ENCODE measurements around the gene FAM240B. TPM values are rescaled to one million over a fixed set of nuclear protein-coding genes. Genes with fewer than 3 reads are reported as not detected.

FAM240B gene
- polyA plus RNA-seq, 3 donors = not detected

- Mint-ChIP-seq H3K4me1 (no peaks in the 10 kb centered on the region), H3K27me3 (ENCODE audit: low read depth in 3 of 3) (peaks cover 0 to 4% (median 2%) of the 10 kb centered on the region in 3 donors), H3K4me3 (no peak overlapping the region), H3K27ac (no peak overlapping the region), H3K9me3 (peaks cover 6 to 23% (median 9%) of the 10 kb centered on the region in 7 donors), H3K36me3 (no peaks in the 10 kb centered on the region)
- DNase-seq = no peak
- no peaks in the 10 kb centered on the region for H3K79me2 ChIP-seq (ENCODE audit: insufficient read depth, low read length)
- no peaks in the 10 kb centered on the region for H4K20me1 ChIP-seq (ENCODE audit: insufficient read depth, low read length)
- H3K9ac ChIP-seq (ENCODE audit: insufficient read depth, low read length, poor library complexity, severe bottlenecking) = no peak overlapping the region
- no peaks in the 10 kb centered on the region for H3K27me3 ChIP-seq (ENCODE audit: control insufficient read depth in 2 of 2, insufficient read depth in 2 of 2, low read length in 2 of 2)
- H2AFZ ChIP-seq (ENCODE audit: insufficient read depth, low read depth, low read length, poor library complexity, severe bottlenecking) = no peak overlapping the region
- no peaks in the 10 kb centered on the region for H3K4me1 ChIP-seq (ENCODE audit: control insufficient read depth in 1 of 2, insufficient read depth in 2 of 2, low read length in 2 of 2)
- peaks cover 0 to 10% of the 10 kb centered on the region in 2 donors for H3K9me3 ChIP-seq (replicated peaks in 1 of 2; ENCODE audit: control insufficient read depth in 1 of 2, insufficient read depth in 1 of 2, low read length in 2 of 2)
- no peak overlapping the region for H3K4me2 ChIP-seq (replicated peaks; ENCODE audit: extremely low read depth, low read length, poor library complexity, severe bottlenecking)
- WGBS (ENCODE audit: insufficient coverage) = 100% methylated on average over 2 of the region's 4 CpGs
- no peak overlapping the region for H3K27ac ChIP-seq (ENCODE audit: low read depth in 1 of 2, low read length in 2 of 2)
- H3K36me3 ChIP-seq (replicated peaks in 1 of 2; ENCODE audit: control insufficient read depth in 1 of 2, insufficient read depth in 2 of 2, low read length in 2 of 2) = no peaks in the 10 kb centered on the region
- no peak overlapping the region for H3K4me3 ChIP-seq (replicated peaks in 1 of 3; ENCODE audit: low read depth in 2 of 3, low read length in 3 of 3)
- TF ChIP-seq CTCF (IDR thresholded peaks at IDR 0.05) = no peak
- intact Hi-C loops (cut with micrococcal nuclease) = no loop called here
These were observed 45.2 kb upstream of the FAM240B start for GRCh38 chr9:38765101-38765500.

- Mint-ChIP-seq H3K4me3 (no peak overlapping the region), H3K4me1 (no peaks in the 10 kb centered on the region), H3K36me3 (no peaks in the 10 kb centered on the region), H3K27me3 (ENCODE audit: low read depth in 3 of 3) (peaks cover 0 to 4% (median 2%) of the 10 kb centered on the region in 3 donors), H3K9me3 (peaks cover 4 to 19% (median 8%) of the 10 kb centered on the region in 7 donors), H3K27ac (no peak overlapping the region)
- intact Hi-C loops (cut with micrococcal nuclease) = no loop called here
- no peaks in the 10 kb centered on the region for H3K4me1 ChIP-seq (ENCODE audit: control insufficient read depth in 1 of 2, insufficient read depth in 2 of 2, low read length in 2 of 2)
- H3K4me2 ChIP-seq (replicated peaks; ENCODE audit: extremely low read depth, low read length, poor library complexity, severe bottlenecking) = no peak overlapping the region
- H2AFZ ChIP-seq (ENCODE audit: insufficient read depth, low read depth, low read length, poor library complexity, severe bottlenecking) = no peak overlapping the region
- H3K79me2 ChIP-seq (ENCODE audit: insufficient read depth, low read length) = no peaks in the 10 kb centered on the region
- H3K9me3 ChIP-seq (replicated peaks in 1 of 2; ENCODE audit: control insufficient read depth in 1 of 2, insufficient read depth in 1 of 2, low read length in 2 of 2) = peaks cover 0 to 10% of the 10 kb centered on the region in 2 donors
- no peak overlapping the region for H3K27ac ChIP-seq (ENCODE audit: low read depth in 1 of 2, low read length in 2 of 2)
- 84% methylated on average over 4 of the region's 8 CpGs for WGBS (ENCODE audit: insufficient coverage)
- TF ChIP-seq CTCF (IDR thresholded peaks at IDR 0.05) = no peak
- no peak for DNase-seq
- no peaks in the 10 kb centered on the region for H3K27me3 ChIP-seq (ENCODE audit: control insufficient read depth in 2 of 2, insufficient read depth in 2 of 2, low read length in 2 of 2)
- no peaks in the 10 kb centered on the region for H3K36me3 ChIP-seq (replicated peaks in 1 of 2; ENCODE audit: control insufficient read depth in 1 of 2, insufficient read depth in 2 of 2, low read length in 2 of 2)
- no peak overlapping the region for H3K4me3 ChIP-seq (replicated peaks in 1 of 3; ENCODE audit: low read depth in 2 of 3, low read length in 3 of 3)
- H3K9ac ChIP-seq (ENCODE audit: insufficient read depth, low read length, poor library complexity, severe bottlenecking) = no peak overlapping the region
- no peaks in the 10 kb centered on the region for H4K20me1 ChIP-seq (ENCODE audit: insufficient read depth, low read length)
These were observed 42.1 kb upstream of the FAM240B start for GRCh38 chr9:38761999-38762398.
